Ovary (tissue), 9 donors: ENCODE data around the gene PPM1F. TPM values are rescaled to one million over a fixed set of nuclear protein-coding genes. Genes with fewer than 3 reads are reported as not detected.

Experiments used
- DNase-seq, 5 donors: peaks; one replicate each; pipeline ENCODE4 v3.0.0-alpha.2; 2019 to 2020
- H3K27ac ChIP-seq, 2 donors: fragments of 200-600 bp; one replicate each; pipeline versions ENCODE4 v1.5.1 to v1.8.0; 2019 to 2022
- H3K27me3 ChIP-seq: fragments of 200-600 bp; one replicate; pipeline ENCODE4 v1.8.0; 2022
- H3K36me3 ChIP-seq: fragments of 200-600 bp; sonication (generic); one replicate; pipeline ENCODE4 v1.5.1; 2019
- H3K4me1 ChIP-seq: one replicate; pipeline ENCODE4 v1.8.1; 2013; ENCODE audit warnings: mild to moderate bottlenecking, moderate library complexity; ENCODE audit not compliant: insufficient read depth
- H3K4me3 ChIP-seq: fragments of 200-600 bp; sonication (generic); one replicate; pipeline ENCODE4 v1.5.1; 2017
- H3K9me3 ChIP-seq, 2 donors: fragments of 200-600 bp in 1 of 2; sonication (generic) in 1 of 2; one replicate each; pipeline versions ENCODE4 v1.5.1 to v1.8.1; 2013 to 2019; ENCODE audit warnings: mild to moderate bottlenecking in 1 of 2, moderate library complexity in 1 of 2
- EP300 ChIP-seq: sonication (generic); formaldehyde crosslinking; IDR thresholded peaks from one replicate; pipeline ENCODE4 v1.6.1; 2017; ENCODE audit warnings: antibody characterized with exemption
- POLR2A ChIP-seq: fragments of 450-650 bp; IDR thresholded peaks from one replicate; pipeline ENCODE4 v1.6.1; 2017; ENCODE audit warnings: antibody characterized with exemption, mild to moderate bottlenecking, moderate library complexity
- WGBS, 3 donors: extraction: QIAGEN DNeasy Blood & Tissue Kit in 1 of 3; methylation state at CpG; one replicate each; pipeline versions ENCODE4 v1.1.5 to v1.1.7; 2013 to 2017; 5-methylcytosine and 5-hydroxymethylcytosine counted together
- intact Hi-C, 4 donors: fragments of 100-400 bp; cut with DNase I; formaldehyde crosslinking; loops; one replicate each; pipeline versions ENCODE4 v1.11.0 to v1.15.1; 2022 to 2023
- polyA plus RNA-seq, 2 donors: library from polyadenylated mRNA; stranded (reverse); fragments of 200-250 nt in 1 of 2; fragments of 350-450 nt in 1 of 2; fragmentation: Illumina TruSeq in 1 of 2; extraction: RNeasy Lipid Tissue Mini Kit (QIAGEN cat#74804) in 1 of 2; gene quantifications; one replicate each; pipeline ENCODE4 v1.2.3, GENCODE V29; 2013 to 2014
- total RNA-seq, 7 donors: library from RNA; depleted of rRNA in 2 of 7; stranded (reverse); fragments of >200 nt in 2 of 7; fragmentation: NEBNext Ultra II Directional in 3 of 7; extraction: Animal tissue kit (Norgen Biotek cat#: 25700) in 3 of 7; gene quantifications; one replicate each; pipeline versions ENCODE4 v1.1.0 to v1.2.4, GENCODE V29; 2016 to 2023
- TF ChIP-seq, protein P1 (sequence below), 3 donors: fragments of 450-650 bp in 2 of 3; fragments of 200-600 bp in 1 of 3; IDR thresholded peaks; one replicate each; pipeline versions ENCODE4 v1.5.1 to v1.8.0; 2016 to 2022; ENCODE audit warnings: antibody characterized with exemption in 3 of 3, mild to moderate bottlenecking in 1 of 3
- donor health status: DM: no; HTN: no; CAD: no; lungs with moderate emphysema.
- donor health status: DM: no; HTN: no; CAD: no.
- donor health status: Bipolar disorder and iron deficiency.
- donor health status: DM: yes; HTN: yes; CAD: no.
- donor health status: DM: no; HTN: no; CAD: no.
- donor health status: DM: yes; HTN: yes; CAD: no.

PPM1F gene
- total and polyA plus RNA-seq, 9 donors = 9.8 to 33.0 (median 22.0) TPM

DNA sequence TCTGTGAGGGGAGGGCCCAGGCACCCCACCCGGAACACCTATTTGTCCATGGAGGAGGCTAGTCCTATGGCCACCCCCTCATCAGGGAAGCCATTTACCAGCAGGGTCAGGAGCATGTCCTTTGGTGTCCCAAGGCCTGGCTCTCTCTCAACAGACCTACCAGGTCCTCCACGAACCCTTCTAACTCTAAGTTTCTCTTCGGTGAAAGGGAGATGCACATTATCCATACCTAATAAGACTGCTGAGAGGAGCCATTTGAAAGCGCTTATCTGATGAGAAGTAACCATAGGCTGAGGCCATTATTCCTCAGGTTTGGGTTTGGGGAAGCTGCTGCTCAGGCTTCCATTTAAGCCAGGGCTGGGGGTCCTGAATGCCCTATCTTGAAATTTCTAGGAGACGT is 39.1 kb upstream of the PPM1F start:
- no peaks in the 10 kb centered on the region for H3K36me3 ChIP-seq
- intact Hi-C loops = no loop called here

DNA sequence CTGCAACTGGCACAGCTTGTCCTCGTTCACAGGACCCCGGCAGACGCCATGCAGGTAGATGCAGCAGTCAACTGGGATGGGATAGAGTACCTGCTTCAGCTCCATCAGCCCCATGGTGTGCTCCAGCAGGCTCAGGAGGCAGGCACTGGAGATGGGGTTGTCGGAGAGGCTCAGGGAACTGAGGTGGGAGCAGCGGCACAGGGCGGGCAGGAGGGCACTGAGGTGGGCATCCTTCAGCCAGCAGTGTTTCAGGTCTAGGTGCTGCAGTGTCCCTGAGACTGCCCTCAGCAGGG is 38.6 kb upstream of the PPM1F start:
- Histone ChIP-seq H3K4me3 (no peak overlapping the region), H3K36me3 (no peaks in the 10 kb centered on the region), H3K4me1 (no peaks in the 10 kb centered on the region), H3K9me3 (no peaks in the 10 kb centered on the region), H3K27me3 (no peaks in the 10 kb centered on the region), H3K27ac (no peak overlapping the region)
- no peak for TF ChIP-seq POLR2A
- TF ChIP-seq, protein P1, sequence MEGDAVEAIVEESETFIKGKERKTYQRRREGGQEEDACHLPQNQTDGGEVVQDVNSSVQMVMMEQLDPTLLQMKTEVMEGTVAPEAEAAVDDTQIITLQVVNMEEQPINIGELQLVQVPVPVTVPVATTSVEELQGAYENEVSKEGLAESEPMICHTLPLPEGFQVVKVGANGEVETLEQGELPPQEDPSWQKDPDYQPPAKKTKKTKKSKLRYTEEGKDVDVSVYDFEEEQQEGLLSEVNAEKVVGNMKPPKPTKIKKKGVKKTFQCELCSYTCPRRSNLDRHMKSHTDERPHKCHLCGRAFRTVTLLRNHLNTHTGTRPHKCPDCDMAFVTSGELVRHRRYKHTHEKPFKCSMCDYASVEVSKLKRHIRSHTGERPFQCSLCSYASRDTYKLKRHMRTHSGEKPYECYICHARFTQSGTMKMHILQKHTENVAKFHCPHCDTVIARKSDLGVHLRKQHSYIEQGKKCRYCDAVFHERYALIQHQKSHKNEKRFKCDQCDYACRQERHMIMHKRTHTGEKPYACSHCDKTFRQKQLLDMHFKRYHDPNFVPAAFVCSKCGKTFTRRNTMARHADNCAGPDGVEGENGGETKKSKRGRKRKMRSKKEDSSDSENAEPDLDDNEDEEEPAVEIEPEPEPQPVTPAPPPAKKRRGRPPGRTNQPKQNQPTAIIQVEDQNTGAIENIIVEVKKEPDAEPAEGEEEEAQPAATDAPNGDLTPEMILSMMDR (IDR thresholded peaks at IDR 0.05) = no peak
- TF ChIP-seq EP300 = no peak
- 54 to 75% (median 56%) methylated on average over 6 of the region's 6 CpGs for WGBS, 3 donors
- no peak for DNase-seq
- intact Hi-C loops = no loop called here

More for the DNA sequence above, 39.1 kb upstream of the PPM1F start:
- no peak for DNase-seq
- no peaks in the 10 kb centered on the region for H3K27me3 ChIP-seq
- no peaks in the 10 kb centered on the region for H3K9me3 ChIP-seq
- no peak overlapping the region for H3K4me3 ChIP-seq
- no peak overlapping the region for H3K27ac ChIP-seq
- 87 to 92% (median 91%) methylated on average over 5 of the region's 5 CpGs for WGBS, 3 donors
- no peak for TF ChIP-seq EP300
- TF ChIP-seq, protein P1 (IDR thresholded peaks at IDR 0.05) = no peak
- no peak for TF ChIP-seq POLR2A
- no peaks in the 10 kb centered on the region for H3K4me1 ChIP-seq

DNA sequence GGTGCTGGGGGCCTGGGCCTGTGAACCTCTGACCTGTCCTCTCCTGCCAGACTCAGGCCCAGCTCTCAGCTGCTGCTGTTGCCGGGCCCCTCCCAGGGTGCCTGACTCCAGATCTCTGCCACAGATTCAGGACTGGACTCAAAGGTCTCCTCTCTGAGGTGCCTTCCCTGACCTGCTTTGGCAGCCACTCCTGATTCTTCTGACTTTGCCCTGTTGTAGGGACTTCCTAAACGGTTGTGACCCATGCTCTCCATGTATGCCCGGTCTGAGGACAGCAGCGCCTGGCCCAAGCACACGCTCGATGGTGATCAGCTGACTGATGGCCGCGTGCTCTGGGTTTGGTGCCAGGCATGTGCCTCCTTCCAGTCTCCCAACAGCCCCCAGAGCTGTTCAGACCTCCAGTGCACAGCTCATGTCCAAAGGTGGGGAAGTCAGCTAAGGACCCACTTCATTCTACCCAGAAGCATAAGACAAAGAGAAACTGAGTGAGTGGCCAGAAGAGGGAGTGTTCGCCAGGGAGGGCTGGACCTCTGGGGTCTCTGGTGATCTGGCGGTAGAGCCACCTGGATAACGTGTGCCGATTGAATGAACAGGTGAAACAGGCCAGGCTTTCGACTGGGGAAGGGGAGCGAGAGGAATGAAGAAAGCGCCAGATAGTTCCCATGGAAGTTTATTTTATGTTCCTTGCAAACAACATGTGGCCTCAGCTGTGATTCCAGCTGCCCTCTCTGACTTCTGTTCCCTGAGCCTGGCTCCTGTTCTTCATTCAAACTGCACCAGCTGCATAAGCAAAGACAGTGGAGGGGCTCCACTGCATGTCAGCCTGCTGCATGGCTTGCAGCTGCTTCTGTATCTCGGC is 38.0 kb upstream of the PPM1F start:
- Histone ChIP-seq H3K27ac (no peak overlapping the region), H3K4me1 (no peaks in the 10 kb centered on the region), H3K9me3 (no peaks in the 10 kb centered on the region), H3K4me3 (no peak overlapping the region), H3K27me3 (no peaks in the 10 kb centered on the region), H3K36me3 (no peaks in the 10 kb centered on the region)
- 40 to 65% (median 45%) methylated on average over 16 of the region's 16 CpGs for WGBS, 3 donors
- intact Hi-C loops = no loop called here
- no peak for DNase-seq
- TF ChIP-seq, protein P1 (IDR thresholded peaks at IDR 0.05) = no peak
- TF ChIP-seq EP300 = no peak
- TF ChIP-seq POLR2A = no peak

DNA sequence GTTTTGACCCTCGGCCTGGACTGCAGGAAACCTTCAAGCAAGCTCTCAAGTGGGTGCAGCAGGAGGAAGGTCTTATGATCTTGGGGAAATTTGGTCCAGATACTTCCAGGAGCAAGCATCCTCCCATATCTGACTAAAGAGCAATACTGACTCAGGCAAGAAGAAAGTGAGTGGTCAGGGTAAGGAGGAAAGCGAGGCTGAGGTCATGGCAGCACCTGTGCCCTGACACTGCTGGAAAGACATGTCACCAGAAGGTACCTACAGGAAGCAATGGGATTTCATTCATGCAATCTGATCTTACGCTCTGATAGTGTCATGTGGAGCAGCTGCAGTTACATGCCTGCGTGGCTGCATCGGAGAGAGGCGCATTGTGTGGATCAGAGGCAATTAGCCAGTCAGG is 36.4 kb upstream of the PPM1F start:
- H3K27me3 ChIP-seq = no peaks in the 10 kb centered on the region
- H3K36me3 ChIP-seq = no peaks in the 10 kb centered on the region
- no peak for DNase-seq
- intact Hi-C loops = no loop called here
- no peak overlapping the region for H3K4me3 ChIP-seq
- TF ChIP-seq POLR2A (no peak), EP300 (no peak)
- TF ChIP-seq, protein P1 (IDR thresholded peaks at IDR 0.05) = no peak
- no peaks in the 10 kb centered on the region for H3K4me1 ChIP-seq
- no peaks in the 10 kb centered on the region for H3K9me3 ChIP-seq
- no peak overlapping the region for H3K27ac ChIP-seq
- 74 to 78% (median 78%) methylated on average over 6 of the region's 6 CpGs for WGBS, 3 donors
